Measurements from ENCODE around the gene MAML3. TPM values are rescaled to one million over a fixed set of nuclear protein-coding genes. Genes with fewer than 3 reads are reported as not detected.

MAML3 gene
- total and polyA plus RNA-seq, 2 of the 13 experiments (the other 11 are each of a cell fraction or from before 2014, with no cell fraction given) = 0.05 to 0.13 TPM

- TF ChIP-seq ZNF414 (CRISPR knock-in tag; IDR thresholded peaks at IDR 0.05) = peak; percentile 93
- TF ChIP-seq PAX8 (CRISPR knock-in tag; IDR thresholded peaks at IDR 0.05; ENCODE audit: borderline replicate concordance) = no peak
- peak; percentile 72; the same call in 1 of the 2 replicates for TF ChIP-seq SNAPC5 (CRISPR knock-in tag; IDR thresholded peaks at IDR 0.05; ENCODE audit: borderline replicate concordance)
- TF ChIP-seq, protein P1, sequence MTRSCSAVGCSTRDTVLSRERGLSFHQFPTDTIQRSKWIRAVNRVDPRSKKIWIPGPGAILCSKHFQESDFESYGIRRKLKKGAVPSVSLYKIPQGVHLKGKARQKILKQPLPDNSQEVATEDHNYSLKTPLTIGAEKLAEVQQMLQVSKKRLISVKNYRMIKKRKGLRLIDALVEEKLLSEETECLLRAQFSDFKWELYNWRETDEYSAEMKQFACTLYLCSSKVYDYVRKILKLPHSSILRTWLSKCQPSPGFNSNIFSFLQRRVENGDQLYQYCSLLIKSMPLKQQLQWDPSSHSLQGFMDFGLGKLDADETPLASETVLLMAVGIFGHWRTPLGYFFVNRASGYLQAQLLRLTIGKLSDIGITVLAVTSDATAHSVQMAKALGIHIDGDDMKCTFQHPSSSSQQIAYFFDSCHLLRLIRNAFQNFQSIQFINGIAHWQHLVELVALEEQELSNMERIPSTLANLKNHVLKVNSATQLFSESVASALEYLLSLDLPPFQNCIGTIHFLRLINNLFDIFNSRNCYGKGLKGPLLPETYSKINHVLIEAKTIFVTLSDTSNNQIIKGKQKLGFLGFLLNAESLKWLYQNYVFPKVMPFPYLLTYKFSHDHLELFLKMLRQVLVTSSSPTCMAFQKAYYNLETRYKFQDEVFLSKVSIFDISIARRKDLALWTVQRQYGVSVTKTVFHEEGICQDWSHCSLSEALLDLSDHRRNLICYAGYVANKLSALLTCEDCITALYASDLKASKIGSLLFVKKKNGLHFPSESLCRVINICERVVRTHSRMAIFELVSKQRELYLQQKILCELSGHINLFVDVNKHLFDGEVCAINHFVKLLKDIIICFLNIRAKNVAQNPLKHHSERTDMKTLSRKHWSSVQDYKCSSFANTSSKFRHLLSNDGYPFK (CRISPR knock-in tag; IDR thresholded peaks at IDR 0.05; ENCODE audit: borderline replicate concordance) = peak; percentile 73; the same call in 1 of the 2 replicates
- peak; percentile 73 for TF ChIP-seq GATAD1 (CRISPR knock-in tag; IDR thresholded peaks at IDR 0.05)
- no peak for TF ChIP-seq ZNF282 (IDR thresholded peaks at IDR 0.05; ENCODE audit: partially characterized antibody)
- TF ChIP-seq KDM2A (CRISPR knock-in tag; IDR thresholded peaks at IDR 0.05; ENCODE audit: borderline replicate concordance, low read depth) = peak; percentile 61; the same call in 1 of the 2 replicates
- TF ChIP-seq ATRX (CRISPR knock-in tag; IDR thresholded peaks at IDR 0.05; ENCODE audit: borderline replicate concordance) = no peak
- peak; percentile 85; the same call in 1 of the 2 replicates for TF ChIP-seq MEF2D (CRISPR knock-in tag; IDR thresholded peaks at IDR 0.05)
- no peak for TF ChIP-seq U2AF2 (IDR thresholded peaks at IDR 0.05; ENCODE audit: low read depth, low read length)
- peak; percentile 35; the same call in 1 of the 2 replicates for TF ChIP-seq PHF8 (CRISPR knock-in tag; IDR thresholded peaks at IDR 0.05)
- TF ChIP-seq, protein P2, sequence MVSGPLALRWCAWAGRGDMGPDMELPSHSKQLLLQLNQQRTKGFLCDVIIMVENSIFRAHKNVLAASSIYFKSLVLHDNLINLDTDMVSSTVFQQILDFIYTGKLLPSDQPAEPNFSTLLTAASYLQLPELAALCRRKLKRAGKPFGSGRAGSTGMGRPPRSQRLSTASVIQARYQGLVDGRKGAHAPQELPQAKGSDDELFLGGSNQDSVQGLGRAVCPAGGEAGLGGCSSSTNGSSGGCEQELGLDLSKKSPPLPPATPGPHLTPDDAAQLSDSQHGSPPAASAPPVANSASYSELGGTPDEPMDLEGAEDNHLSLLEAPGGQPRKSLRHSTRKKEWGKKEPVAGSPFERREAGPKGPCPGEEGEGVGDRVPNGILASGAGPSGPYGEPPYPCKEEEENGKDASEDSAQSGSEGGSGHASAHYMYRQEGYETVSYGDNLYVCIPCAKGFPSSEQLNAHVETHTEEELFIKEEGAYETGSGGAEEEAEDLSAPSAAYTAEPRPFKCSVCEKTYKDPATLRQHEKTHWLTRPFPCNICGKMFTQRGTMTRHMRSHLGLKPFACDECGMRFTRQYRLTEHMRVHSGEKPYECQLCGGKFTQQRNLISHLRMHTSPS (CRISPR knock-in tag; IDR thresholded peaks at IDR 0.05; ENCODE audit: low read depth) = peak; percentile 91
- TF ChIP-seq ZNF260 (CRISPR knock-in tag; IDR thresholded peaks at IDR 0.05; ENCODE audit: borderline replicate concordance, low read depth) = no peak
- no peak; the same call in 1 of the 2 replicates for TF ChIP-seq ZFP37 (CRISPR knock-in tag; IDR thresholded peaks at IDR 0.05; ENCODE audit: borderline replicate concordance)
- TF ChIP-seq ZNF18 (CRISPR knock-in tag; IDR thresholded peaks at IDR 0.05; ENCODE audit: insufficient replicate concordance) = peak; percentile 47
- 0 out of 2 replicates have a peak, but pooled peaks have one; percentile 54 for TF ChIP-seq TRIM24 (CRISPR knock-in tag; IDR thresholded peaks at IDR 0.05)
- no peak for TF ChIP-seq AGO1 (IDR thresholded peaks at IDR 0.05; ENCODE audit: low read depth, low read length, poor library complexity, severe bottlenecking)
These were observed 312.4 kb downstream of the MAML3 start (continued) for GRCh38 chr4:139841464-139842195.

Data from HepG2 (cell line).